Measurements from ENCODE around the gene DPF1.

Gene DPF1

GRCh38 chr19:38197937-38198704, 25.9 kb downstream of the DPF1 start:
- no peak for DNase-seq (ENCODE audit: low spot score)

GRCh38 chr19:38196948-38197656, 26.9 kb downstream of the DPF1 start:
- DNase-seq (ENCODE audit: low spot score): no peak

GRCh38 chr19:38196245-38196837, 27.7 kb downstream of the DPF1 start:
- DNase-seq (ENCODE audit: low spot score): no peak

GRCh38 chr19:38195237-38195636, 28.8 kb downstream of the DPF1 start:
- DNase-seq (ENCODE audit: low spot score): no peak

- DNase-seq (ENCODE audit: low spot score): no peak
Measured at GRCh38 chr19:38194061-38194701, 29.8 kb downstream of the DPF1 start.

- no peak for DNase-seq (ENCODE audit: low spot score)
Measured at GRCh38 chr19:38193445-38193844, 30.6 kb downstream of the DPF1 start.

GRCh38 chr19:38191747-38192146, 32.3 kb downstream of the DPF1 start:
- no peak for DNase-seq (ENCODE audit: low spot score)

- no peak for DNase-seq (ENCODE audit: low spot score)
Measured at GRCh38 chr19:38190793-38191192, 33.2 kb downstream of the DPF1 start.

GRCh38 chr19:38190061-38190460, 34.0 kb downstream of the DPF1 start:
- no peak for DNase-seq (ENCODE audit: low spot score)

GRCh38 chr19:38185562-38185961, 38.5 kb downstream of the DPF1 start:
- DNase-seq (ENCODE audit: low spot score): no peak

GRCh38 chr19:38184815-38185214, 39.2 kb downstream of the DPF1 start:
- no peak for DNase-seq (ENCODE audit: low spot score)

- DNase-seq (ENCODE audit: low spot score): peak; percentile 79
Measured at GRCh38 chr19:38183251-38183897, 40.6 kb downstream of the DPF1 start.

- DNase-seq (ENCODE audit: low spot score): no peak
Measured at GRCh38 chr19:38182536-38183210, 41.3 kb downstream of the DPF1 start.

- no peak for DNase-seq (ENCODE audit: low spot score)
Measured at GRCh38 chr19:38180071-38180470, 44.0 kb downstream of the DPF1 start.

- no peak for DNase-seq (ENCODE audit: low spot score)
Measured at GRCh38 chr19:38175422-38175821, 48.6 kb downstream of the DPF1 start.

GRCh38 chr19:38173291-38174041, 50.6 kb downstream of the DPF1 start:
- DNase-seq (ENCODE audit: low spot score): peak; percentile 68

- DNase-seq (ENCODE audit: low spot score): no peak
Measured at GRCh38 chr19:38172001-38172400, 52.0 kb downstream of the DPF1 start.

GRCh38 chr19:38170334-38170733, 53.7 kb downstream of the DPF1 start:
- no peak for DNase-seq (ENCODE audit: low spot score)

- DNase-seq (ENCODE audit: low spot score): no peak
Measured at GRCh38 chr19:38168637-38169036, 55.4 kb downstream of the DPF1 start.

- no peak for DNase-seq (ENCODE audit: low spot score)
Measured at GRCh38 chr19:38165335-38165734, 58.7 kb downstream of the DPF1 start.

GRCh38 chr19:38164526-38164925, 59.5 kb downstream of the DPF1 start:
- no peak for DNase-seq (ENCODE audit: low spot score)
